ENCODE data around the gene POU6F1.
"Not testable (repeated sequence)": the region's sequence is repeated elsewhere in the genome, so short reads cannot be mapped to it uniquely, and the experiment has no call there.

POU6F1 gene

GRCh38 chr12:51225771-51226170, 7.9 kb upstream of the POU6F1 start:
- Histone ChIP-seq H3K36me3 (no peaks in the 10 kb centered on the region), H3K4me3 (ENCODE audit: low read depth in 1 of 2, low read length in 1 of 2) (no peak overlapping the region), H3K4me1 (ENCODE audit: control insufficient read depth in 1 of 2, insufficient read depth in 1 of 2, low read depth in 1 of 2, low read length in 1 of 2) (no peaks in the 10 kb centered on the region), H3K9me3 (no peaks in the 10 kb centered on the region), H3K27ac (no peak overlapping the region), H3K27me3 (no peaks in the 10 kb centered on the region)
- TF ChIP-seq CTCF (IDR thresholded peaks at IDR 0.05): no peak

GRCh38 chr12:51225234-51225633, 7.4 kb upstream of the POU6F1 start:
- no peaks in the 10 kb centered on the region for H3K36me3 ChIP-seq
- no peak for TF ChIP-seq CTCF (IDR thresholded peaks at IDR 0.05)
- no peaks in the 10 kb centered on the region for H3K4me1 ChIP-seq (ENCODE audit: control insufficient read depth in 1 of 2, insufficient read depth in 1 of 2, low read depth in 1 of 2, low read length in 1 of 2)
- H3K4me3 ChIP-seq (ENCODE audit: low read depth in 1 of 2, low read length in 1 of 2): no peak overlapping the region
- no peak overlapping the region for H3K27ac ChIP-seq
- no peaks in the 10 kb centered on the region for H3K27me3 ChIP-seq
- no peaks in the 10 kb centered on the region for H3K9me3 ChIP-seq

- Histone ChIP-seq H3K27ac (no peak overlapping the region), H3K36me3 (no peaks in the 10 kb centered on the region), H3K4me3 (ENCODE audit: low read depth in 1 of 2, low read length in 1 of 2) (no peak overlapping the region), H3K27me3 (no peaks in the 10 kb centered on the region), H3K4me1 (ENCODE audit: control insufficient read depth in 1 of 2, insufficient read depth in 1 of 2, low read depth in 1 of 2, low read length in 1 of 2) (no peaks in the 10 kb centered on the region), H3K9me3 (no peaks in the 10 kb centered on the region)
- TF ChIP-seq CTCF (IDR thresholded peaks at IDR 0.05): no peak
Measured at GRCh38 chr12:51224625-51225024, 6.8 kb upstream of the POU6F1 start.

- H3K4me1 ChIP-seq (ENCODE audit: control insufficient read depth in 1 of 2, insufficient read depth in 1 of 2, low read depth in 1 of 2, low read length in 1 of 2): peaks cover 8 to 9% of the 10 kb centered on the region in 2 experiments
- no peaks in the 10 kb centered on the region for H3K36me3 ChIP-seq
- H3K4me3 ChIP-seq (ENCODE audit: low read depth in 1 of 2, low read length in 1 of 2): no peak overlapping the region
- H3K27ac ChIP-seq: no peak overlapping the region
- H3K9me3 ChIP-seq: no peaks in the 10 kb centered on the region
- H3K27me3 ChIP-seq: peaks cover under 1% of the 10 kb centered on the region
- no peak for TF ChIP-seq CTCF (IDR thresholded peaks at IDR 0.05)
Measured at GRCh38 chr12:51222461-51222860, 4.6 kb upstream of the POU6F1 start.

GRCh38 chr12:51219857-51220256, 2.0 kb upstream of the POU6F1 start:
- not testable (repeated sequence) for H3K9me3 ChIP-seq; H3K27ac ChIP-seq; H3K4me3 ChIP-seq (ENCODE audit: low read depth in 1 of 2, low read length in 1 of 2); H3K36me3 ChIP-seq
- Histone ChIP-seq H3K27me3 (peaks cover 13% of the 10 kb centered on the region), H3K4me1 (ENCODE audit: control insufficient read depth in 1 of 2, insufficient read depth in 1 of 2, low read depth in 1 of 2, low read length in 1 of 2) (peaks cover 9 to 11% of the 10 kb centered on the region in 2 experiments)

- Histone ChIP-seq H3K27ac (no peak overlapping the region), H3K27me3 (peaks cover 13% of the 10 kb centered on the region), H3K4me3 (ENCODE audit: low read depth in 1 of 2, low read length in 1 of 2) (no peak overlapping the region), H3K9me3 (no peaks in the 10 kb centered on the region), H3K4me1 (ENCODE audit: control insufficient read depth in 1 of 2, insufficient read depth in 1 of 2, low read depth in 1 of 2, low read length in 1 of 2) (peaks cover 9 to 11% of the 10 kb centered on the region in 2 experiments), H3K36me3 (no peaks in the 10 kb centered on the region)
- no peak for TF ChIP-seq CTCF (IDR thresholded peaks at IDR 0.05)
Measured at GRCh38 chr12:51219322-51219721, 1.5 kb upstream of the POU6F1 start.
